Measurements from ENCODE around the gene SURF2.
"Not testable (repeated sequence)": the region's sequence is repeated elsewhere in the genome, so short reads cannot be mapped to it uniquely, and the experiment has no call there.

The SURF2 gene

GRCh38 chr9:133377280-133377679, 20.9 kb downstream of the SURF2 start:
- not testable (repeated sequence) for DNase-seq (ENCODE audit: low spot score)

GRCh38 chr9:133377721-133378216, 21.4 kb downstream of the SURF2 start:
- no peak for DNase-seq (ENCODE audit: low spot score)

GRCh38 chr9:133378408-133378962, 22.1 kb downstream of the SURF2 start:
- peak; percentile 79 for DNase-seq (ENCODE audit: low spot score)

DNA sequence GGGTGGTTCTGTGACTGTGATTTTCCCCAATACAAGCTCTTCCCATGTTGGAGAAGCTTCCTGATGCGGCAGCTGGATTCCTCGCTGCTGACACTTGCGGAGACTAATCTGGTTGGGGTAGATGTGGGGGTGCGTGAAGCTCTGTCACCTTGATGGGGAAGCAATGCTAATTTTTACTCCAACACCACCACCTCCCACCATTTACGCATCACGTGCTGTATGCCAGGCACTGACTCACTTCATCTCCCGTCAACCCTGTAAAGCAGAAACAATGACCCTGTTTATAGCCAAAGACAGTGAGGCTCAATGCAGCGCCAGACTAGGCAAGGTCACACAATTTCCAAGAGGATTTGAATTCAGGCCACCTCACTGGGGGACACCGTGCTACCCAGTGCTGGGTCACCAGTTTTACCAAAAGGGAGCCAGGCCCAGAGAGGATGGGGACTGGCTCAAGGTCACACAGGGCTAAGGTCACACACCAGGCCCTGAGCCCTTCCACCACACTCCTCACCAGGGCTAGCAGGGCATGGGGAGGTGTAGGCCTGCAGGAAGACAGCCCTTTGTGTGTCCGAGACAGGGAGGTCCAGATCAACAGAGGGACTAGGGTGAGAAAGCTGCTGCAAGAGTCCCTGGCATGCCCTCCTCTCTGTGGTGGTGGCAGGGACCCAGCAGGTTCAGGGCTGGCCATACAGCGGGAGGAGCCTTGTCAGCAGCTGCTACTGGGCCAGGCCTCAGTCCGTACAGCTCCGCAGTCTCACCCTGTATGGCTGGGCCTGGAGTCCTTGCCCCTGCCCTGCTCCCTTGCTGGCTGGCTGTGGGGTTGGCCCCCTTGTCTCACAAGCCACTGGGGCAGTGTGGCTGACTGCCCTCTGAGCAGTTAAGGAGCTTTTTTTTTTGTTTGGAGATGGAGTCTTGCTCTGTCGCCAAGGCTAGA, 23.1 kb downstream of the SURF2 start:
- peak; percentile 92 for DNase-seq (ENCODE audit: low spot score)

- no peak for DNase-seq (ENCODE audit: low spot score)
Measured at GRCh38 chr9:133380734-133381133, 24.4 kb downstream of the SURF2 start.

DNA sequence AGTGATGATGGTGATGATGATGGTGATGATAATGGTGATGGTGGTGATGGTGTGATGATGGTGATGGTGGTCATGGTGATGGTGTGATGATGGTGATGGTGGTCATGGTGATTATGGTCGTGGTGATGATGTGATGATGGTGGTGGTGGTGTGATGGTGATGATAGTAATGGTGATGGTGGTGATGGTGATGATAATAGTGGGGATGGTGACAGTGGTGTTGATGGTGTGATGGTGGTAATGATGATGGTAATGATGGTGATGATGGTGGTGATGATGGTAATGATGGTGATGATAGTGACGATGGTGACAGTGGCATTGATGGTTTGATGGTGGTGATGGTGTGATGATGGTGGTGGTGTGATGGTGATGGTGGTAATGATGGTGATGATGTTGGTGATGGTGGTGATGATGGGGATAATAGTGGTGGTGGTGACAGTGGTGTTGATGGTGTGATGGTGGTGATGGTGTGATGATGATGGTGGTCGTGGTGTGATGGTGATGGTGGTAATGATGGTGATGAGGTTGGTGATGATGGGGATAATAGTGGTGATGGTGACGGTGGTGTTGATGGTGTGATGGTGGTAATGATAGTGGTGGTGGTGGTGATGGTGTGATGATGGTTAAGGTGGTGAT, 26.3 kb downstream of the SURF2 start:
- no peak for DNase-seq (ENCODE audit: low spot score)

DNA sequence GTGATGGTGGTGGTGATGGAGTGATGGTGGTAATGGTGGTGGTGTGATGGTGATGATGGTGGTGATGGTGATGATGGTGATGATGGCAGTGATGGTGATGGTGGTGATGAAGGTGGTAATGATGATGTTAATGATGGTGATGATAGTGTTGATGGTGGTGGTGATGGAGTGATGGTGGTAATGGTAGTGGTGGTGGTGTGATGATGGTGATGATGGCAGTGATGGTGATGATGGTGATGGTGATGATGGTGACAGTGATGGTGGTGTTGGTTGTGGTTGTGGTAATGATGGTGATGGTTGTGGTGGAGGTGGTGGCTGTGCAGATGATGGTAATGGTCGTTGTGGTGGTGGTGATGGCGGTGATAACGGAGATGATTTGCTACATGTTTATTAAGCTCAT, 27.1 kb downstream of the SURF2 start:
- no peak for DNase-seq (ENCODE audit: low spot score)

GRCh38 chr9:133384736-133385321, 28.5 kb downstream of the SURF2 start:
- no peak for DNase-seq (ENCODE audit: low spot score)

DNA sequence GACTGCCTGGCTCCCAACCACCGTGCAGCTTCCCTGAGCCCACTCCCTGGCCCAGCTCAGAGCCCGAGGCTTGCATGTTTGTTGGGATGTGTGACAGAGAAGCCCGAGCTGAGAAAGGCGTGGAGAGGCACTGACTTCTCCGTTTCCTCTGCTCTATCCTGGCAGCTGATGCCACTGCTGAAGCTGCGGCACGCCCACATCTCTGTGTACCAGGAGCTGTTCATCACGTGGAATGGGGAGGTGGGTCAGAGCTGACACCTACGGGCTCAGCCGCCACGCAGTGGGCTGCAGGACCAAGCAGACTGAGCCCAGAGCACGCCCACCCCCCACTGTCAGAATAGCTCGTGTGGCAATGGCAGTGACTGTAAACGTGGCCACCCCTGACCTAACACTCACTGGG, 29.1 kb downstream of the SURF2 start:
- no peak for DNase-seq (ENCODE audit: low spot score)

GRCh38 chr9:133386338-133386737, 30.0 kb downstream of the SURF2 start:
- DNase-seq (ENCODE audit: low spot score), result no peak

DNA sequence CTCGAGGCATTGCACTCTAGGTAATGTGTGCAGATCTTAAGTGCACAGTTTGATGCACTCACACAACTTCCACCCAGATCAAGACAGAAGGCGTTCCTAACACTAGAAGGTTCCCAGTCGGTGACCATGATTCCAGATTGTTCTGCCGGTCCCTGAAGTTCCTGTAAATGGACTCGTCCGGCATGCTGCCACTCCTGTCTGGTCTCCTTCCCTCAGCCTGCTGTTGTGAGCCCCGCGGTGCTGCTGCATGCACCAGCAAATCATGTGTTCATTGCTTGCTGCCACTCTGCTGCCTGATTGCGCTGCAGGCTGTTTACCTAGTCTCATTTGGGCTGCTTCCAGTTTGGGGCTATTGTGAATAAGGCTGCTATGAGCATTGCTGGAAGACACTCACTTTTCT, 31.3 kb downstream of the SURF2 start:
- no peak for DNase-seq (ENCODE audit: low spot score)

GRCh38 chr9:133389025-133389557, 32.7 kb downstream of the SURF2 start:
- no peak for DNase-seq (ENCODE audit: low spot score)

DNA sequence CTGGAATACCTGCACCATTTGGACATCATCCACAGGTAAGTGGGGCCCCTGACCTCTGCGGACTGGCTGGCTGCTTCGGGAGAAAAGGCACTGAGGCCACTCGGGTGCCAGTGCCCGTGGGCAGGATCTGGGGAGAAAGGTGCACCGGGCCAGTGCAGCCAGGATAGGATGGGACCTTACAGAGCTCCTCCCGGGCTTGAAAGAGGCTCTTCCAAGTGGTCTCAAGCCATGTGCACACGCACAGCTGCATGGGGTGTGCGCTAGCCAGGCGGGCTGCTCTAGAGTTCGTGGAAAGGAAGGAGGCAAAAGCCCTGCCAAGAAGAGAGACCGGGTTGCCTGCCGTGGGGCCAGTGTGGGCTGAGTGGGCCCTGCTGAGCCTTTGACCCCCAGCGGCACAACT, 33.2 kb downstream of the SURF2 start:
- no peak for DNase-seq (ENCODE audit: low spot score)

GRCh38 chr9:133390713-133391112, 34.4 kb downstream of the SURF2 start:
- DNase-seq (ENCODE audit: low spot score), result no peak

DNA sequence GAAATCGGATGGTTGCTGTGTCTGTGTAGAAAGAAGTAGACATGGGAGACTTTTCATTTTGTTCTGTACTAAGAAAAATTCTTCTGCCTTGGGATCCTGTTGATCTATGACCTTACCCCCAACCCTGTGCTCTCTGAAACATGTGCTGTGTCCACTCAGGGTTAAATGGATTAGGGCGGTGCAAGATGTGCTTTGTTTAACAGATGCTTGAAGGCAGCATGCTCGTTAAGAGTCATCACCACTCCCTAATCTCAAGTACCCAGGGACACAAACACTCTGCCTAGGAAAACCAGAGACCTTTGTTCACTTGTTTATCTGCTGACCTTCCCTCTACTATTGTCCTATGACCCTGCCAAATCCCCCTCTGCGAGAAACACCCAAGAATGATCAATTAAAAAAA, 35.1 kb downstream of the SURF2 start:
- not testable (repeated sequence) for DNase-seq (ENCODE audit: low spot score)

- DNase-seq (ENCODE audit: low spot score), result not testable (repeated sequence)
Measured at GRCh38 chr9:133392308-133392707, 36.0 kb downstream of the SURF2 start.

DNA sequence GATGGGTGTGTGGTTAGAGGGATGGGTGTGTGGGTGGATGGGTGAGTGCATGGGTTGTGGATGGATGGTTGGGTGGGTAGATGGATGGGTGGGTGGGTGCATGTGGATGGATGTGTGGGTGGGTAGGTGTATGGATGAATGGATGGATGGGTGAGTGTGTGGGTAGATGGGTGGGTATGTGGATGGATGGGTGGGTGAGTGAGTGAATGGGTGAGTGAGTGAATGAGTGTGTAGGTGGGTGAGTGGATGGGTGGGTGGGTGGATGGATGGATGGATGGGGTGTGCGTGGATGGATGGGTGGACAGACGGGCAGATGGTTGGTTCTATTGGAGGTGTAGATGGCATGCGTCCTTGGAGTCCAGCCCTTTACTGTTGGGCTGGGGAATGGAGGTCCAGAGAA, 37.0 kb downstream of the SURF2 start:
- DNase-seq (ENCODE audit: low spot score), result no peak

GRCh38 chr9:133394687-133395271, 38.4 kb downstream of the SURF2 start:
- no peak for DNase-seq (ENCODE audit: low spot score)

GRCh38 chr9:133396952-133397351, 40.6 kb downstream of the SURF2 start:
- no peak for DNase-seq (ENCODE audit: low spot score)

GRCh38 chr9:133397370-133397769, 41.0 kb downstream of the SURF2 start:
- DNase-seq (ENCODE audit: low spot score), result no peak

- DNase-seq (ENCODE audit: low spot score), result no peak
Measured at GRCh38 chr9:133397895-133398294, 41.5 kb downstream of the SURF2 start.

DNA sequence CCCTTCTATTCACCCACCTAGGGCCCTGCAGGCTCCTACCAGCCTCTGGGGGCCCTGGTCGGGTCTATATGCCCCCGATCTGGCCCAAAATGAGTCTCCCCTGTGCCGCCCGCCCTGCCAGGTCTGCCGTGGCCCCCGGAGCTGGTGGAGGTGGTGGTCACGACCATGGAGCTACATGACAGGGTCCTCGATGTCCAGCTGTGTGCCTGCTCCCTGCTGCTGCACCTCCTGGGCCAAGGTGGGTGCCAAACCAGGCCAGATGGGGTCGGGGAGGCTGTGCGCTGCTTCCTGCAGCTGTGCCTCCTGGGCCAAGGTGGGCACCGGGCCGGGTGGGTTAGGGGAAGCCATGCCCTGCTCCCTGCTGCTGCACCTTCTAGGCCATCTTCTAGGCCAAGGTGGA, 43.9 kb downstream of the SURF2 start:
- no peak for DNase-seq (ENCODE audit: low spot score)
